ENCODE results near the gene IL21R.

Gene IL21R

DNA sequence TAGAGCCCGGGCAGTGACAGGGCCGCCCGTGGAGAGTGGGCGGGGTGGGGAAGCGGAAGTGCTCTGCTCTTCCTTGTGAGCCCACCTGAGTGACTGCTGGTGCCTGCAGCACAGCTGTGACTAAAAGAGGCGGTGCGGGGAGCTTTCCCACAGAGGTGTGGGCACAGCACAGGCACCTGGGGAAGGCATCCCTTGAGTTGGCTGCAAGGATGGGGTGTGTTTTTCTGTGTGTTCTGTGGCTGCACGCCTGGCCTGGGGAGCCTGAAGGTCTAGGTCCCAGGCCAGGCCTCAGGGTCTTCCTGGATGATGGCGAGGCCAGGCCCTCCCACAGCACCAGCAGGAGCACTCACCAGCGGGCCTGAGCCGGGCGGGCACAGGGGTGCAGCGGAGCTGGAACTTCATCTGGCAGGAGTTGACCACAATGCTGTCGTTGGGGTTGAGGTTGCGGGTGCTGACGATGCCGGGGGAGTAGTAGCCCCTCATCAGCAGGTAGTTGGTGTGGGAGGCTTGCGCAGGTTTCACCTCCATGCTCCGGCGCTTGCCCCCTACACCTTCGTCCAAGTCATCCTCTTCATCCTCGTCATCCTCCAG is 67.1 kb downstream of the IL21R start:
- no peak for DNase-seq

DNA sequence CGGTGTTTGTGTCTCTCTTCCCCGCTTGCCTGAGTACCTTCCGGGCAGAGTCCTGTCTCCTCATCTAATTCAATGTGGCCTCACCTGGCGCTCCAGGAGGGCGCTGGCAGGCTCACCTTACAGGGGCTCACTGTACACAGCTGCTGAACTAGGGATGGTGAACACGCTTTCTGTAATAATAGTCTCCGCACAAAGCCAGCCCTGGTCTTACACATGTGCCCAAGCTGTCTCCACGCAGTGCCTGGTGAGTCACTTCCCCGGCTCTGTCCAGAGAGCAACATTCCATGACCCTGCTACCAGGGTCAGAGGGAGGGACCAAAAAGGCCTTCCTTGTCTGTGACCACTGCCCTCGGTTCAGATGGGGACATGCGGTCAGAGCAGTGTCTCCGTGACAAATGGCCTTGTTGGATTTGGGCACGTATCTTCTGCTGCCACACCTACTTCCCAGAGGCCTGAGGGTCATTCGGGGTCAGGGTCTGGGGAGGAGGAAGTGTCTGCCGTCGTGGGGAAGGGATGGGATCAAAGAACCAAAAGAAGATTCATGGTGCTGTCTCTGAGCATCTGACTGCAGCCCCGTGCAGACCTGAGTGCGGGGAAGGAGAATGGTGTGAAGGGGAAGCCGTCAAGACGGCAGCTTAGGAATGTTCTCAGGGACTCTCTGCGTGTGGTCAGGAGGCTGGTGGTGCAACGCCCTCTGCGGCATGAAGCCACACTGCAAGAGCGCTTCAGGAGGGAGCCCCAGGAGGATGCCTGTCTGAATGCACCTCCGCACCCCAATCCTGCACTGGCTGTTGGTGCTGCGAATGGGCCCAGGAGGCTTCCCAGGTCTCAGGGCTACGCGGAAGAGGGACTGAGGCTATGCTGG is 68.8 kb downstream of the IL21R start:
- DNase-seq = no peak

DNA sequence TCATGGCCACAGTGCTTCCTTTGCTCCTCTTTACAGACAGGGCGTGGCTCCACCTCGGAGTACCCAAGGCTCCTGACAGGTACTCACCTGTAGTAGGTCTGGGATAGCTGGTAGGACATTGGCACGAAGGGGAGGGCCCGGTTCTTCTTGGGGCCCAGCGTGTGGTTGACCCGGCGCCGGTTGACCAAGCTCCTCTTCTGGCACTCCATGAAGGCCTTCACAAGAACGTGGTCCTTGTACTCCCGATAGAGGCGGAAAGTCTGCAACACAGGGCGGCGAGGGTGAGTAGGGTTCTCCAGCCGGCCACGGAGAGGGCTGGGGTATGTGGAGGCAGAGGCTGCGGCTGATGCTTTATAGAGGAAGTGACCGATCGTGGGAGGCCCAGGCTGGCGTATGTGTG is 69.7 kb downstream of the IL21R start:
- no peak for DNase-seq

DNA sequence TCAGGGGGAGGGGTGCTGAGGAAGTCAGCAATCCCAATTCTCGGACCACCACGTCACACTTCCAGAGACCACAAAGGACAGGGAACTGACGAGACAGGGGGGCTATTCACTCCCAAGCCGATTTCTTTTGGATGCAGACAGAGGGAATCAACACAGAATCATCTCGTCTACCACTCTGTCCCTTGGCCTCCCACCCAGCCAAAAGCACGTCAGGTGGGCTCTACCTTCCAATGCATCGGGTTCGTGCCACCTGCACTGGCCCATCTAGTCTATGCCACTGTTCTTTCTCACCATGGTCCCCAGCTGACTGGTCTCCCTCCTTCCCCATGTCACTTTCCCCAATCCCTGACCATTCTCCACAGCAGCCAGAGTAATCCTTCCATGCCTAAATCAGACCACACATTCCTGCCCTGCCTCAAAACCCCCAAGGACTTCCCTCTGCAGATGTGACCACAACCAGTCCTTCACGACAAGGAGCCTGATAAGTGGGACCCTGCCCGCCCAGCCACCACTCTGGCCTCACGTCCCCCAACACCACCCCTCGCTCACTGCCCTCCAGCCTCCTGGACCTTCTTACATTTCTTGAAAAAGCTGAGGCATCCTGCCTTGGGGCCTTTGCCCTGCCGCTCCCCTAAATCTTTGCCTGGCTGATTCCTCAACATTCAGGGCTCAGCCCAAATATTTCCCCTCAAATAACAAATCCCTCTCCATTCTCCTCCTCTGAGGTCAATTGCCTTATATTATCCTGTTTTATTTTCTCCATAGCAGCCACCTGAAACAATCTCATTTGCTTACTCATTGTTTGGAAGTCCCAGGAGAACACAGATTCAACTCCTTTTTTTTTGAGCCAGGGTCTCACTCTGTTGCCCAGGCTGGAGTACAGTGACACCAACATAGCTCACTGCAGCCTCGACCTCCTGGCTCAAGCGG is 70.4 kb downstream of the IL21R start:
- no peak for DNase-seq

DNA sequence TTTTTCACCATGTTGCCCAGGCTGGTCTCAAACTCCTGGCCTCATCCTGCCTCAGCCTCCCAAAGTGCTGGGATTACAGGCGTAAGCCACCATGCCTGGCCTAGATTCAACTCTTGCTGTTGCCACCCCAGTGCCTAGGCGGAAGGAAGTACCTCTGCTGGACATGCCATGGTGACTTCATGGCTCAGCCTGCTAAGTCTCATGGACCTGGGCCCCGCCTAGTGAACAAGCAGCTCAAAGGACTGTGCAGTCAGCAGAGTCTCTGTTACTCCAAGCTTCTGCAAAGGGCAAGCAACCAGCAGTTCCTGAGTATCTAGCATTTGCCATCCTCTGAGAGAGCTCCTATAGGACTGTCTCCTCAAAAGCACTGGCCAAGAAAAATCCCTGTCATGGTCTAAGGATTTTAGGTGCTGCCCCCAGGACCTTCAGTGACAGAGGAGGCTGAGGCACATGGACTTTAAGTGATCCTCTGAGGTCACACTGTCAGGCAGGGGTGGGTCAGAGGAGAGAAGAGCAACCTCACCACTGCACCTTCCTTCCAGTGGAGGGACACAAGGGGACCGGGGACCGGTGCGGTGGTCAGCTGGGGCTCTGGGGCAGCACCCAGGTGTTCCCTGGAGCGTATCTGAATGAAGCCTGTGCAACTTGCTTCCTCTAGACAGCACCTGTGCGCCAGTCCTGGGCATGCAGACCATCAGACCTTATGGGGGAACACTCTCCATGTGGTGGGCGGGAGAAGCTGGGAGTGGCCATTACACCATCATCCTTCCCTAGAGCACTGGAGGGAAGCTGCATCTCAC is 71.3 kb downstream of the IL21R start:
- no peak for DNase-seq

DNA sequence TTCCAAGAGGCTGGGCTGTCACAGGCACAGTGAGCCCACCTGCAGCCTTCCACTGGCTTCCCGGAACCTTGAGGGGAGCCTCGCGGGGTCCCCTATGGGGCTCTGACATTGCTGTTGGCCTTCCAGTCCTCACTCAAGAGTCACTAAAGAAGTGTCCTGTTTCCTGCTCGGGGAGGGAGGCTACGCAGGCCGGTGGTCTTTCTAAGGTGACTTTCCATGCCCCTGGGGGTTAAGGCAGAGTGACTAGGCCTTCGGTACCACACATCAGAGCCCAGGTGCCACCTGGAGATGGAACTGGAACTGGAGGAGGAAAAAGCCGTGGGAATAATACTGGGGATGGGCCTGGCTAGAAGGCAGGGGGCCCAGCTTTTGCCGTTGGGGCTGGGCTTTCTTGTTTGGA is 72.1 kb downstream of the IL21R start:
- DNase-seq = no peak

DNA sequence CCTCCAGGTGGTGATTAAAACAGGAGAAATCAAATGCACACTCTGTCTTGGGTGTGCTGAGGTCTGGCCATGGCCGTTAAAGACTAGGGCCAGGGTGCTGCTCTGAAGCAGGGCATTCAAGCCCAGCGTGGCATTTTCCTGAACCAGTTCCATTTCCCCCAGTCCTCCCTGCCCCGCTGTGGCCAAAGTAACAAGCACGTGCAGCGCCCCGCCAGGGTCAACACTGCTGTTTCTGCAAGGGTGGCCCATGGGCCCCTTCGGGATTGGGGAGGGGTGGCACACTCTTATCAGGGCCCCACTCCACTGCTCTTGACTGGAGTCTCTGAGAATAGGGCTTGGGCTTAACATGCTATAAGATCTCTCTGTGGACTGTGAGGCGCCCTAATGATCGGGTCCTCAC is 72.9 kb downstream of the IL21R start:
- no peak for DNase-seq

DNA sequence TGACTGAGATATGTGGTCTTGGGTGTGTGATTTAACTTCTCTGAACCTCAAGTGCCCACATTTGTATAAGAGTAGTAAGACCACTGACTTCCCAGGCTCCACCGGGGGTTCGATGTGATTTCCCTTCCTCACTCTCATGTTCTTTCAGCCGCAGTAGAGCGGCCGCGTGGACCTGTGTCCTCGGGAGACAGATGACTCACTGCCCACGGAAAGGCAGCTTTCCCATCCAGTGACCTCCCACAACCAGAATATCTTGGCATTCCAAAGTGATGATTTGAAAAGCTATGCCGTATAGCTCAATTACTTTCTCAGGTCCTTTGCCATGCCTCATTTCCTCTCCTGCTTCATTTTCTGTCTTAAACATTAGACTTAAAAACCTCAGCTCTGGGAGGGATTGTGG is 73.6 kb downstream of the IL21R start:
- DNase-seq = no peak

DNA sequence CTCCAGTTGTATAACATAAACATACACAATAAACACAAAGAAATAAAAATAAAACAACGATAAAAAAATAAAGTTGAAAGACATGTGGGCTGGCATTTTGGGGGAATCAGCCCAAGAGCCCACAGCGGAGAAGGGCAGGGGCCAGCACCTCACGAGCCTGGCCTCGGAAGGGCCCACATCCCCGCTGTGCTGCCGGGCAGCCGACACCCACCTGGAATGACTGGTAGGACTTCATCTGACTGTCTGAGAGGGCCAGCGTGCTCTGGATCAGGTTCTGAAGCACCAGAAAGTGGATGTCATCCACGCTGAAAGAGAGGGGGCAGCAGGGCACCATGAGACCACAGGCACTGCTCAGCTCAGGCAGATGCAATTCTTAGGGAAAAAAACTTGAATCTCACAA is 74.3 kb downstream of the IL21R start:
- DNase-seq = no peak

DNA sequence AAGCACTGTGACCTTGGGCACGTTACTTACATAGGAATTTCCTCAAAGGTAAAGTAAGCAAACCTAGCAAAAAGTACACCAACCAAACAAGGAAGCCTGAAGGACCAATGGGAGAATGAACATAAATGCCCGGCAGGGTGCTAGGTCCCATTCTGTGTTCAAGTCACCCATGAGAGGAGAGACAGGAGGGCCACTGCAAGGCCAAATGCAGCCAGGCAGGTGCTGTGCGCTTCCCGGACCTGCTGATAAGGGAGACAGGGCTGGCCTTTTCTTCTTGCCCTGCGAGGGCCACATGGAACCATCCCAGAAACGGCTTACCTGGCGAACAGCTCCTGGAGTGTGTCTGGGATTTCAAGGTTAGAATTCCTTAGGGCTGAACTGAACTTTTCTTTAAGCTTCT is 78.8 kb downstream of the IL21R start:
- no peak for DNase-seq

DNA sequence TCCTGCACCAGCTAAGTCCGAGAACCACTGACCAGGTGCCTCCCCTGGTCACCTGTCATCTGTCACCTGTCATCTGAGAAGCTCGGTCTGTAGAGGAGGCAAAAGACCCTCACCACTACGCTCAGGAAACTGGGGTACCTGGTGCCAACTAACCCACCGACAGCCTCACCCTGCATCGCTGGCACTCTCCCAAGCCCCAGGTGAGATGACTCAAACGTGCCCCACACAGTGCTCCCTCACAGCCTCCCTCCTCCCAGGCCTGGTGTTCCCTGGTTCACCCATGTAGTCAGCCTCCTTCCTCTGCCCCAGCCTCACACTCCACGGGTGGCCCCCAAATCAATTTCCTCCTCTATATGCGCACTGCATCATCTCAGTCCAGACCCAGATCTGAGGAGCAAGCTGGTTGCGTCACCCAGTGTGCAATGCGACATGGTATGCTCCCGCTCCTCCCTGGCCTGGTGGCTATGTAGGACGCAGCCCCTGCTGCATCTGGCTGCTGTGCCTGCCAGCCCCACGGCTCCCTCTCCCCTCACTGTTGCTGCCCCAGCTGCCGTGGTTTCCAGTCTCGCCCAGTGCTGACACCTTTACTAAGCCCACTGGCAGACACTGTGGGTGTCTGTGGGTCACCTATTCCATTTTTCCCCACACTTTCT is 79.4 kb downstream of the IL21R start:
- DNase-seq = no peak

DNA sequence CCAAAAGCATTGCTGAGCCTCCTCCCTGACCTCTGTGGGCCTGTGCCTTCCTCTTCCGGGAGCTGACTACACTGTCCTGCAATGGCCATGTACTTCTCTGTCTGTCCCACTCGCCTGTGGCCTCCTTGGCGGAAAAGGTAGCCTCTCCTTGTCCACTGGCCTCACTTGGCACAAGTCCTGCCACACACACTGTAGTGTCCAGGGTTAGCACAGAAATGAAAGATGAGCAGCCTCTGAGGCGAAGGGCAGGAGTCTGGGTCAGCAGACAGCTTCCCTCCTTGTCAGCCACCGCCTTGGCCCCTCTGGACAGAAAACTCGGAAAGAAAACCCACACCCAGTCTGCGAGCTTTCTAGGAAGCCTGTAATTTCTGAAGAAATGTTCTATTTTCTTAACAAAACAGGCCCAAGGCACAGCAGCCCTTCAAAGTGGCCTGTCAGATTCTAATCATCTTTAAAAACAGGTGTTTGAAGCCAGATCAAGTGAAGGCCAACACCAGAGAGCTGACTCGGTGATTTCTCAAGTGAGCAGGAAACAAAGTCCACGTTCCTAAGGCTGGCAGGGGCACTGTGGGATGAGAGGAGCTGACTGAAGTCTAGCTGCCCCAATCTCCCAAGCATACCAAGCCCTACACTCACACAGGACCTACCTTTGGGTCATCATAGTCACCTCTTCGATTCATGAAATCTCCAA is 80.6 kb downstream of the IL21R start:
- no peak for DNase-seq

DNA sequence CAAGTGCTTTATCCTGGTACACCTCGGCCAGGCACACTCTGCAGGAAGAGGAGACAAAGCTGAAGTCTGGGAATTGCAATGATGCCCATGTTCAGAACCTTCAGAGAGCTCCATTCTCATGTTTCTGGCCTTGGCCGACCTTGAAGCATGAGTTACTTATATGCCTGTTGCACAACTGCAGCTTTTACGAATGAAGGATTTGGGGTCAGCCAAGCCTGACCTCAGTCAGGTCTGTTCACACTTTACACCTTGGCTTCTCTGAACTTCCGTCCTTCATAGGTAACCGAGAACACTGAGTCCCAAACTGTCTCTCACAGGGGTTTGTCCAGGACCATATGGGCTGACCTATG is 81.1 kb downstream of the IL21R start:
- no peak for DNase-seq

DNA sequence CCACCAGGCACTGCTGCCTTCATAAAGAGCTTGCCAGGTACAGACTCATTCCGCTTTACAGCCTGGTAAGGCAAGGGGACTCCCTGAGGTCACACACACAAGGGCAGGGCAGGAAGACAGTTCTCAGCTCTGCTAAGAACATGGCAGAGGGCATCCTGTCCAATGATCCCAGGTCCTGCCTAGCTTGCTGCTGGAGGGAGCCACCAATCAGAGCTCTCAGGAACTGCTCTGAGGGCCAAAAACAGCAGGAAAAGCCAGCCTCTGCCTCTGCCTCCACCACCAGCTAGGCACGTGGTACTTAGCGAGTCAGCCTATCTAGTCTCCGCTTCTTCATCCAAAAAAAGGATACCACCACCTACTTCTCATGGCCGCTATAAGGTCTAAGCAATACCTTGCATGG is 81.7 kb downstream of the IL21R start:
- no peak for DNase-seq

DNA sequence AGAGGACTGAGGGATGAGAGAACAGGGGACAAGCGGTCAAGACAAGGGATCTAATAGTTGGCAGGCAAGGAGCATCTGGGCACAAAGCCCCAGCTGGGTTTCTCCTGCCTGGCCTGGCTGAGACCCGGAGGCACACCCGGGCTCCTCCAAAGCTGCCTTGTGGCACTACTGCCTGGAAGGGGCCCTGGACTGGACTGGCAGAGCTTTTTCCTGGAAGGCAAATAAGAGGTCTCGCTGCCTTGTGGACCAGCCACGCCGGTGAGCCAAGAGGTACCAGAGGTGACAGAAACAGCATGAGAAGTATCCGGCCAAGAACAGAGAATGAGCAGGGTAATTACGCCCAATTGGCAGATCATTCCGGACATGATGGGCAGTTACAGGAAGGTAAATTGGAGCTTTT is 83.2 kb downstream of the IL21R start:
- no peak for DNase-seq

DNA sequence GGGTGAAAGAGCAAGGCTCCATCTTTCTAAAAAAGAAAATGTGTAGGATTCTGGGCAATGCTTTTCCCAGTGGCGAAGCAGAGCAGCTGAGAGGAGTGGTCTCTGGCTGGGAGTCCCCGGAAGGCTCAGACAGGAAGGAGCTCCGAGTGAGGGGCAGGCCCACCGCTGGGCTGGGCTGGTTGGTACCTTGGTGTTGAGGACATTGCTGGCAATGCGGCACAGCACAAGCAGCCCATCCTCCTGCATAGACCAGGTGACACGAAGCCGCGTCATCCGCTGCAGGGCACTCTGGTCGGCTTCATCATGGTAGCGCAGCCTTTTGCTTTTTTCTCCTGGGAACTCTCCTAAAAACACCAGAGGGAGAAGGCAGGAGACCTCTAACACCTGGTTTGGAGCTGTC is 83.8 kb downstream of the IL21R start:
- DNase-seq = no peak

DNA sequence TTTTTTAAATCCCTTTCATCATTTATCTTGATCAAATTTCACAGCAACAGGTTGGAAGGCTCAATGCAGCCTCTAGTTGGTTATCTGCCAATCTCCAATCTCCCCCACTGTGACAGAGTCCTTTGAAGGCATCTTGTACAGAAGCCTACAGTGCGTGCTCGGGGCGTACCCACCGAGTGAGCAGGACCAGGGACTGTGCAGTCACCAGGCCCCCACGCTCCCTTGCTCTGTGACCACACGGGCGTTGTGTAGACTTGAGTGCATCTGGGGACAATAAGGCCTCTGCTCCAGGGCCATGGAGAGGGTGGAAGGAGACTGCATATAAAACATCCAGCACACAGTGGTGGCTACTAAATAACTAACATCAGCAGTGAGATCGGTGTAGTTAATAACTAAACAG is 84.4 kb downstream of the IL21R start:
- no peak for DNase-seq

DNA sequence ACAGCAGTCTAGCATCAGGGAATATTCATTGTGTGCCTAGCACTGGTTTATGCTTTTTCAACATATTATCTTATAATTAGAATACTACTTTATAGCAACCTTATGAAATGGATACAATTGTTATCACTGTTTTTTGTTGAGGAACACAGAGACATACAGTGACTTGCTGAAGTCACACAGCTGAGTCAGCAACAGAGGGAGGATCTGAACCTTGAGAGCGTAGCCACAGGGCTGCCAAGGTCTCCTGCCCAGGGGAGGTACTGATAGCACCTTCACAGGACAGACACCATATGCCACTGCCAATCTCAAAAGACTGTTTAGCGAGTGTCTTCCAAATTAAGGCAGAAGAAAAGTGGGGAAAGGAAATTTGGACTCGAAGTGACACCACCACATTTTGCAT is 84.8 kb downstream of the IL21R start:
- DNase-seq = no peak

DNA sequence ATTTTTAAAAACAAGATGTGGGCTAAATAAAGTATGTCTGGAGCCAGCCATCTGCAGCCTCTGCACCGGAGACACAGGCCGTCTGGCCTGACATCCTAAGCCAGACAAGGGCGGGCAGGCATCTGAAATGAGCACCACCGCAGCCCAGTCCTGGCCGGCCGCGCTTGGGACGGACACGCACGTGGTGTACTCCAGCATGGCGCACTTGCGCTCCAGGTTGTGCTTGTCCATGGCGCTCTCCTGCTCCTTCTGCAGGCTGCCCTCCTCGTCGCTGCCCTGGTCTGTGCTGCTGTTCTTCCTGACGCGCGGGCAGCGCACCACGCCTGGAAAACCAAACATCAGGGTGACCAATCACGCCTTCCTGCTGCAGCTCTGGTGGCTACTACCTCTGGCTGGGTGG is 87.4 kb downstream of the IL21R start:
- DNase-seq = no peak

DNA sequence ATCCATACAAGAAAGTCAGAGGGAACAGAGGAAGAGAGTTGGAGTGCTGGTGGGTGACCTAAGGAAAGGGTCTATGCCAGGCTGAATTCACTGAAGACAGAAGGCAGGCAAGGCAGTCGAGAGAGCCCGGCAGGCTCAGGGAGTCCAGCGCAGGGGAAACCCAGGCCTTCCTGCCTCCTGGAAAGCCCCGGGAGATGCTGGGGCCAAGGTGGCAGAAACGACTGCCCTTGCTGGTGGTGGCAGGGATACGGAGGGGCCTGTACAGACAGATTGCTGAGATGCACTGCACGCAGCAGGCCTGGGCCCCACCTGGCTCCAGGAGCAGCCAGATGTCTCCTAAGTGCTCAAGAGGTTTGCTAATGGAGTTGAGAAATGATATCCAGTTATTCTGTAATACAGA is 87.9 kb downstream of the IL21R start:
- DNase-seq = no peak

DNA sequence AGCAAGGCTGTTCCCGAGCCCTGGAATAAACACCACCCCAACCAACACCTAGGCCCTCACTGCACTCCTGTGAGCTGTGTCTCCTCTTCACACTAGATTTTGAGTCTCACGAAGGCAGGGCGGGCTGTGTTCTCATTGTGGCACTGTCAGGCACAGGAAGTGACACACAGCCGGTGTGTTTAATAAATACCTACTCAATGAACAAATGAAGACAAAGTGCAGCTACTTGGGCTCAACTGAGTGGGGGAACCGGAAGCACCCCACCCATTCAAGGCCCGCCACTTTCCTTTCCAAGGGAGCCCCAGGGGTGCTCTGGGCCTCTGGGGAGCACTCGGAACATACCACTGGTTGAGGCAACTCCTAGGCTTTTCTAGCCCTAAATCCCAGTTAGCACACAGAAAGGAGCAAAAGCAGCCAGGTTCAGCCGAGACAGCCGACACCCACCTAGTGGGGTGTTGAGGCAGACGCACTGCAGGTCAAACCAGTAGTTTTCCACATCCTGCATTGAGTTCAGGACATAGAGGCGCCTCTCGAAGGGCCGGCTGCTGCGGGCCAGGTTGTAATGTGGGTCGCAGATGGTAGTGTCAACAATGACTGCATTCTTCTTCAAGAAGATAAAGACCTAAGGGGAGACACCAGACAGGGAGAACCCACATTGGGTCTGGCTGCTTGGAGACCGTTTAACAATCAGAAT is 90.1 kb downstream of the IL21R start:
- DNase-seq = no peak
